KOPT-K1 (cell line): ENCODE results near the gene MYO1D.

Experiments
- H3K27ac ChIP-seq: fragments of 200-600 bp; sonication (generic); 2 replicates; pipeline ENCODE4 v1.5.1; 2016; ENCODE audit warnings: antibody characterized with exemption, mild to moderate bottlenecking, low read depth, low read length; ENCODE audit not compliant: poor library complexity, severe bottlenecking
- H3K36me3 ChIP-seq: fragments of 200-600 bp; sonication (generic); 2 replicates; pipeline ENCODE4 v1.5.1; 2017; ENCODE audit warnings: antibody characterized with exemption, mild to moderate bottlenecking, low read length, moderate library complexity; ENCODE audit not compliant: insufficient read depth
- H3K9me3 ChIP-seq: fragments of 200-600 bp; sonication (generic); 2 replicates; pipeline ENCODE4 v1.5.1; 2017; ENCODE audit warnings: antibody characterized with exemption, low read length, mild to moderate bottlenecking; ENCODE audit not compliant: insufficient read depth, poor library complexity, severe bottlenecking

The MYO1D gene

GRCh38 chr17:32563583-32563982 lies 313.3 kb downstream of the MYO1D start:
- no peaks in the 10 kb centered on the region for H3K36me3 ChIP-seq
- H3K27ac ChIP-seq: no peak overlapping the region
- H3K9me3 ChIP-seq: no peaks in the 10 kb centered on the region

- H3K27ac ChIP-seq: no peak overlapping the region
- H3K36me3 ChIP-seq: no peaks in the 10 kb centered on the region
- H3K9me3 ChIP-seq: no peaks in the 10 kb centered on the region
These were observed 317.8 kb downstream of the MYO1D start for GRCh38 chr17:32558997-32559650.

GRCh38 chr17:32558326-32558955 lies 318.5 kb downstream of the MYO1D start:
- no peak overlapping the region for H3K27ac ChIP-seq

GRCh38 chr17:32555611-32556310 lies 321.2 kb downstream of the MYO1D start:
- Histone ChIP-seq H3K27ac (no peak overlapping the region), H3K9me3 (no peaks in the 10 kb centered on the region), H3K36me3 (no peaks in the 10 kb centered on the region)

More at GRCh38 chr17:32558326-32558955, 318.5 kb downstream of the MYO1D start:
- Histone ChIP-seq H3K36me3 (no peaks in the 10 kb centered on the region), H3K9me3 (no peaks in the 10 kb centered on the region)

- Histone ChIP-seq H3K9me3 (no peaks in the 10 kb centered on the region), H3K36me3 (no peaks in the 10 kb centered on the region), H3K27ac (no peak overlapping the region)
These were observed 323.8 kb downstream of the MYO1D start for GRCh38 chr17:32553168-32553567.

- no peak overlapping the region for H3K27ac ChIP-seq
- H3K9me3 ChIP-seq: no peaks in the 10 kb centered on the region
- H3K36me3 ChIP-seq: no peaks in the 10 kb centered on the region
These were observed 324.6 kb downstream of the MYO1D start for GRCh38 chr17:32552280-32552679.

GRCh38 chr17:32551186-32551955 lies 325.6 kb downstream of the MYO1D start:
- Histone ChIP-seq H3K36me3 (no peaks in the 10 kb centered on the region), H3K9me3 (no peaks in the 10 kb centered on the region), H3K27ac (no peak overlapping the region)

GRCh38 chr17:32549559-32549958 lies 327.4 kb downstream of the MYO1D start:
- Histone ChIP-seq H3K27ac (no peak overlapping the region), H3K9me3 (no peaks in the 10 kb centered on the region), H3K36me3 (no peaks in the 10 kb centered on the region)

- Histone ChIP-seq H3K36me3 (no peaks in the 10 kb centered on the region), H3K27ac (no peak overlapping the region), H3K9me3 (no peaks in the 10 kb centered on the region)
These were observed 330.9 kb downstream of the MYO1D start for GRCh38 chr17:32546031-32546444.

- no peaks in the 10 kb centered on the region for H3K9me3 ChIP-seq
- H3K36me3 ChIP-seq: no peaks in the 10 kb centered on the region
- no peak overlapping the region for H3K27ac ChIP-seq
These were observed 334.7 kb downstream of the MYO1D start for GRCh38 chr17:32542186-32542585.

- H3K36me3 ChIP-seq: no peaks in the 10 kb centered on the region
- no peaks in the 10 kb centered on the region for H3K9me3 ChIP-seq
- H3K27ac ChIP-seq: no peak overlapping the region
These were observed 335.3 kb downstream of the MYO1D start for GRCh38 chr17:32541640-32542039.

GRCh38 chr17:32536736-32537643 lies 339.9 kb downstream of the MYO1D start:
- H3K9me3 ChIP-seq: no peaks in the 10 kb centered on the region

GRCh38 chr17:32533296-32533695 lies 343.6 kb downstream of the MYO1D start:
- no peak overlapping the region for H3K27ac ChIP-seq

More at GRCh38 chr17:32536736-32537643, 339.9 kb downstream of the MYO1D start:
- Histone ChIP-seq H3K27ac (no peak overlapping the region), H3K36me3 (no peaks in the 10 kb centered on the region)

GRCh38 chr17:32529604-32530003 lies 347.3 kb downstream of the MYO1D start:
- Histone ChIP-seq H3K36me3 (no peaks in the 10 kb centered on the region), H3K9me3 (no peaks in the 10 kb centered on the region), H3K27ac (no peak overlapping the region)

More at GRCh38 chr17:32533296-32533695, 343.6 kb downstream of the MYO1D start:
- Histone ChIP-seq H3K9me3 (no peaks in the 10 kb centered on the region), H3K36me3 (no peaks in the 10 kb centered on the region)
